Adrenal gland (tissue), 12 donors: ENCODE measurements around the gene TRIM10. TPM values are rescaled to one million over a fixed set of nuclear protein-coding genes. Genes with fewer than 3 reads are reported as not detected.

Source experiments
- DNase-seq, 7 donors: peaks; one replicate each; pipeline ENCODE4 v3.0.0-alpha.2; 2019 to 2020
- H3K27ac ChIP-seq, 5 donors: fragments of 200-600 bp; sonication (generic) in 4 of 5; 1 replicate in 3 of 5; 2 replicates in 2 of 5; pipeline versions ENCODE4 v1.5.1 to v1.8.0; 2016 to 2020; ENCODE audit warnings: mild to moderate bottlenecking in 1 of 5
- H3K27me3 ChIP-seq: fragments of 200-600 bp; 2 replicates; pipeline ENCODE4 v1.8.0; 2021
- H3K36me3 ChIP-seq, 2 donors: fragments of 200-600 bp; replicated peaks in 1 of 2; 1 replicate in 1 of 2; 2 replicates in 1 of 2; pipeline versions ENCODE4 v1.5.1 to v1.8.0; 2018 to 2022
- H3K4me1 ChIP-seq, 2 donors: fragments of 200-600 bp; replicated peaks in 1 of 2; 1 replicate in 1 of 2; 2 replicates in 1 of 2; pipeline versions ENCODE4 v1.5.1 to v1.8.0; 2018 to 2021
- H3K4me3 ChIP-seq, 4 donors: fragments of 200-600 bp; sonication (generic) in 3 of 4; one replicate each; pipeline ENCODE4 v1.5.1; 2016 to 2018
- H3K9me3 ChIP-seq, 3 donors: fragments of 200-600 bp; sonication (generic) in 1 of 3; replicated peaks in 1 of 3; 1 replicate in 2 of 3; 2 replicates in 1 of 3; pipeline versions ENCODE4 v1.5.1 to v1.8.0; 2016 to 2021
- POLR2A ChIP-seq, 2 donors: fragments of 450-650 bp; IDR thresholded peaks; one replicate each; pipeline ENCODE4 v1.6.1; 2017; ENCODE audit warnings: antibody characterized with exemption in 2 of 2, mild to moderate bottlenecking in 2 of 2, moderate library complexity in 1 of 2
- WGBS, 4 donors: extraction: QIAGEN DNeasy Blood & Tissue Kit in 2 of 4; methylation state at CpG; one replicate each; pipeline versions ENCODE4 v1.1.5 to v1.1.7; 2013 to 2017; 5-methylcytosine and 5-hydroxymethylcytosine counted together
- intact Hi-C, 2 donors: fragments of 100-400 bp; cut with DNase I; formaldehyde crosslinking; loops; one replicate each; pipeline versions ENCODE4 v1.14.1 to v1.15.0; 2022 to 2023
- polyA plus RNA-seq, 3 donors: library from polyadenylated mRNA; stranded (reverse); fragments of 200-250 nt in 2 of 3; fragments of 350-450 nt in 1 of 3; fragmentation: Illumina TruSeq in 1 of 3; extraction: RNeasy Lipid Tissue Mini Kit (QIAGEN cat#74804) in 1 of 3; gene quantifications; one replicate each; pipeline ENCODE4 v1.2.3, GENCODE V29; 2013 to 2014
- small RNA-seq, 2 donors: library from RNA; depleted of rRNA; stranded (forward); fragments of <200 nt; gene quantifications; one replicate each; pipeline ENCODE3, GENCODE V24; 2016
- total RNA-seq, 9 donors: library from RNA; depleted of rRNA in 4 of 9; stranded (reverse); fragments of >200 nt in 4 of 9; fragments of 120-200 nt in 1 of 9; fragmentation: NEBNext Ultra II Directional in 1 of 9; extraction: Animal tissue kit (Norgen Biotek cat#: 25700) in 1 of 9; gene quantifications; one replicate each; pipeline versions ENCODE4 v1.1.0 to v1.2.4, GENCODE V29; 2013 to 2023
- TF ChIP-seq, protein P1 (sequence below), 6 experiments: fragments of 450-650 bp in 4 of 6; fragments of 200-600 bp in 2 of 6; sonication (generic) in 1 of 6; IDR thresholded peaks; 1 replicate in 5 of 6; 2 replicates in 1 of 6; pipeline versions ENCODE4 v1.5.1 to v1.8.0; 2016 to 2021; ENCODE audit warnings: antibody characterized with exemption in 6 of 6, mild to moderate bottlenecking in 2 of 6, moderate library complexity in 1 of 6
- donor health status: healthy with polysubstance abuse.
- donor health status: Bipolar disorder and iron deficiency.
- donor health status: DM: yes; HTN: yes; CAD: no.
- donor health status: DM: no; HTN: no; CAD: no.
- donor health status: DM: no; HTN: no; CAD: no.
- donor health status: DM: yes; HTN: yes; CAD: no.

Gene TRIM10
- total and polyA plus RNA-seq, 12 donors: 0.67 TPM; not detected in 11

- no peaks in the 10 kb centered on the region for H3K27me3 ChIP-seq
- 47 to 55% (median 48%) methylated on average over 12 to 15 of the region's 15 CpGs for whole genome bisulfite sequencing, 4 donors
- intact Hi-C loops: no loop called here
- H3K9me3 ChIP-seq: no peaks in the 10 kb centered on the region
- TF ChIP-seq, protein P1, sequence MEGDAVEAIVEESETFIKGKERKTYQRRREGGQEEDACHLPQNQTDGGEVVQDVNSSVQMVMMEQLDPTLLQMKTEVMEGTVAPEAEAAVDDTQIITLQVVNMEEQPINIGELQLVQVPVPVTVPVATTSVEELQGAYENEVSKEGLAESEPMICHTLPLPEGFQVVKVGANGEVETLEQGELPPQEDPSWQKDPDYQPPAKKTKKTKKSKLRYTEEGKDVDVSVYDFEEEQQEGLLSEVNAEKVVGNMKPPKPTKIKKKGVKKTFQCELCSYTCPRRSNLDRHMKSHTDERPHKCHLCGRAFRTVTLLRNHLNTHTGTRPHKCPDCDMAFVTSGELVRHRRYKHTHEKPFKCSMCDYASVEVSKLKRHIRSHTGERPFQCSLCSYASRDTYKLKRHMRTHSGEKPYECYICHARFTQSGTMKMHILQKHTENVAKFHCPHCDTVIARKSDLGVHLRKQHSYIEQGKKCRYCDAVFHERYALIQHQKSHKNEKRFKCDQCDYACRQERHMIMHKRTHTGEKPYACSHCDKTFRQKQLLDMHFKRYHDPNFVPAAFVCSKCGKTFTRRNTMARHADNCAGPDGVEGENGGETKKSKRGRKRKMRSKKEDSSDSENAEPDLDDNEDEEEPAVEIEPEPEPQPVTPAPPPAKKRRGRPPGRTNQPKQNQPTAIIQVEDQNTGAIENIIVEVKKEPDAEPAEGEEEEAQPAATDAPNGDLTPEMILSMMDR (IDR thresholded peaks at IDR 0.05): no peak
- TF ChIP-seq POLR2A (IDR thresholded peaks at IDR 0.05): no peak
- H3K4me1 ChIP-seq: peaks cover 18 to 25% of the 10 kb centered on the region in 2 donors
- H3K27ac ChIP-seq: peak overlapping the region in 3 of 5 donors; percentile 73 to 86 (median 81)
- no peaks in the 10 kb centered on the region for H3K36me3 ChIP-seq
- H3K4me3 ChIP-seq: peak overlapping the region in 2 of 4 donors; percentile 27 to 48
- peak in 2 of 7 donors; percentile 33 to 59 for DNase-seq
These were observed 58.5 kb downstream of the TRIM10 start for GRCh38 chr6:30102414-30102969.

Small RNAs within 50 kb of the gene (small RNA-seq; reads per million reads assigned to genes)
- gene RF00554: 0 reads per million in 2 donors

Other genes starting within 250 kb of the TRIM10 start
- 1,000 to 10,000 TPM in 7 of 9 donors, 100 to 1,000 TPM in 2; 338 to 2,952 (median 1,253) TPM for gene HLA-A, start 218.7 kb downstream of the TRIM10 start, total RNA-seq
- gene HLA-A, start 218.7 kb downstream of the TRIM10 start, polyA plus RNA-seq: 1,000 to 10,000 TPM in 2 of 3 donors, 100 to 1,000 TPM in 1; 341 to 1,363 (median 1,237) TPM
- 10 to 100 TPM in 8 of 9 donors, 1 to 10 TPM in 1; 6.8 to 75.1 (median 32.7) TPM for gene POLR1H, start 99.9 kb downstream of the TRIM10 start, total RNA-seq
- 10 to 100 TPM; 24.7 to 53.8 (median 29.2) TPM for gene POLR1H, start 99.9 kb downstream of the TRIM10 start, polyA plus RNA-seq
- 10 to 100 TPM; 31.2 to 70.7 (median 50.7) TPM for gene PPP1R11, start 94.0 kb downstream of the TRIM10 start, total RNA-seq
- 10 to 100 TPM; 34.7 to 97.7 (median 43.4) TPM for gene PPP1R11, start 94.0 kb downstream of the TRIM10 start, polyA plus RNA-seq
- gene RNF39, start 85.4 kb downstream of the TRIM10 start, total RNA-seq: 1 to 10 TPM in 3 of 9 donors, under 1 TPM in 3, not detected in 3; 0.11 to 1.7 (median 0.96) TPM
- gene RNF39, start 85.4 kb downstream of the TRIM10 start, polyA plus RNA-seq: under 1 TPM; 0.17 to 0.51 (median 0.48) TPM
- gene TRIM31, start 48.1 kb downstream of the TRIM10 start, total RNA-seq: under 1 TPM in 2 of 9 donors, not detected in 7; 0.19 TPM
- under 1 TPM in 2 of 3 donors, not detected in 1; 0.13 to 0.80 TPM for gene TRIM31, start 48.1 kb downstream of the TRIM10 start, polyA plus RNA-seq
- gene TRIM40, start 25.1 kb downstream of the TRIM10 start, total RNA-seq: under 1 TPM in 1 of 9 donors, not detected in 8; 0.11 TPM
- gene TRIM40, start 25.1 kb downstream of the TRIM10 start, polyA plus RNA-seq: under 1 TPM in 1 of 3 donors, not detected in 2; 0.16 TPM
- not detected for gene TRIM15, start 2.3 kb upstream of the TRIM10 start, total RNA-seq
- gene TRIM15, start 2.3 kb upstream of the TRIM10 start, polyA plus RNA-seq: not detected
- gene TRIM26, start 52.2 kb upstream of the TRIM10 start, total RNA-seq: 10 to 100 TPM; 18.4 to 49.6 (median 40.5) TPM
- gene TRIM26, start 52.2 kb upstream of the TRIM10 start, polyA plus RNA-seq: 10 to 100 TPM; 25.8 to 37.3 (median 34.8) TPM
- 10 to 100 TPM in 7 of 9 donors, 1 to 10 TPM in 2; 8.1 to 24.3 (median 14.1) TPM for gene TRIM39, start 165.7 kb upstream of the TRIM10 start, total RNA-seq
- 10 to 100 TPM; 12.1 to 17.0 (median 14.6) TPM for gene TRIM39, start 165.7 kb upstream of the TRIM10 start, polyA plus RNA-seq
- gene RPP21, start 183.9 kb upstream of the TRIM10 start, total RNA-seq: 100 to 1,000 TPM in 2 of 9 donors, 10 to 100 TPM in 7; 32.1 to 110 (median 54.9) TPM
- gene RPP21, start 183.9 kb upstream of the TRIM10 start, polyA plus RNA-seq: 100 to 1,000 TPM in 2 of 3 donors, 10 to 100 TPM in 1; 24.2 to 223 (median 210) TPM